Breast epithelium (tissue), 4 donors: ENCODE measurements around the gene PSMB5. TPM values are rescaled to one million over a fixed set of nuclear protein-coding genes. Genes with fewer than 3 reads are reported as not detected.
"Not testable (repeated sequence)": the region's sequence is repeated elsewhere in the genome, so short reads cannot be mapped to it uniquely, and the experiment has no call there.

Source experiments
- DNase-seq, 2 donors: peaks; one replicate each; pipeline ENCODE4 v3.0.0-alpha.2; 2019; ENCODE audit warnings: low spot score in 2 of 2
- H3K27ac ChIP-seq, 2 donors: fragments of 200-600 bp; sonication (generic) in 1 of 2; one replicate each; pipeline ENCODE4 v1.5.1; 2016 to 2019; ENCODE audit warnings: mild to moderate bottlenecking in 1 of 2
- H3K27me3 ChIP-seq, 2 donors: fragments of 200-600 bp; sonication (generic) in 1 of 2; one replicate each; pipeline versions ENCODE4 v1.5.1 to v1.6.0; 2017 to 2019; ENCODE audit warnings: control low read depth in 1 of 2, mild to moderate bottlenecking in 1 of 2
- H3K36me3 ChIP-seq: fragments of 200-600 bp; one replicate; pipeline ENCODE4 v1.5.1; 2019
- H3K4me1 ChIP-seq, 2 donors: fragments of 200-600 bp; sonication (generic); one replicate each; pipeline ENCODE4 v1.5.1; 2016 to 2019; ENCODE audit warnings: control low read depth in 1 of 2
- H3K4me3 ChIP-seq, 3 donors: fragments of 200-600 bp; sonication (generic); 1 replicate in 2 of 3; 2 replicates in 1 of 3; pipeline ENCODE4 v1.5.1; 2016 to 2019; ENCODE audit warnings: mild to moderate bottlenecking in 3 of 3, moderate library complexity in 2 of 3
- H3K9me3 ChIP-seq, 2 donors: fragments of 200-600 bp; sonication (generic) in 1 of 2; one replicate each; pipeline ENCODE4 v1.5.1; 2016 to 2019; ENCODE audit warnings: control low read depth in 1 of 2
- CTCF ChIP-seq, 3 donors: fragments of 450-650 bp; IDR thresholded peaks; one replicate each; pipeline ENCODE4 v1.5.1; 2016 to 2017; ENCODE audit warnings: antibody characterized with exemption in 3 of 3, mild to moderate bottlenecking in 3 of 3, moderate library complexity in 3 of 3
- POLR2A ChIP-seq: fragments of 450-650 bp; IDR thresholded peaks from one replicate; pipeline ENCODE4 v1.6.1; 2016; ENCODE audit warnings: antibody characterized with exemption, mild to moderate bottlenecking, moderate library complexity
- POLR2AphosphoS5 ChIP-seq, 3 donors: sonication (generic); formaldehyde crosslinking; IDR thresholded peaks; one replicate each; pipeline ENCODE4 v1.6.1; 2017; ENCODE audit warnings: antibody characterized with exemption in 3 of 3
- intact Hi-C: fragments of 100-400 bp; cut with DNase I; formaldehyde crosslinking; loops from one replicate; pipeline ENCODE4 v1.15.1; 2023; ENCODE audit warnings: low total_unique reads
- total RNA-seq, 3 donors: library from RNA; depleted of rRNA; stranded (reverse); fragments of >200 nt; gene quantifications; one replicate each; pipeline ENCODE4 v1.1.0, GENCODE V29; 2016

Gene PSMB5
- total RNA-seq, 3 donors from 2014 or later = 120 to 144 (median 129) TPM

GRCh38 chr14:23006544-23007419, 27.9 kb downstream of the PSMB5 start:
- Histone ChIP-seq H3K4me3 (peak overlapping the region; percentile 58 to 83 (median 61)), H3K27ac (peak overlapping the region; percentile 81 to 94), H3K4me1 (peaks cover 0 to 5% of the 10 kb centered on the region in 2 donors), H3K9me3 (no peaks in the 10 kb centered on the region), H3K36me3 (no peaks in the 10 kb centered on the region), H3K27me3 (no peaks in the 10 kb centered on the region)
- intact Hi-C loops = no loop called here
- TF ChIP-seq POLR2A (peak; percentile 70), POLR2AphosphoS5 (IDR thresholded peaks at IDR 0.05) (peak; percentile 75 to 94 (median 92)), CTCF (IDR thresholded peaks at IDR 0.05) (no peak)
- DNase-seq = peak; percentile 95 to 97

GRCh38 chr14:23006188-23006534, 28.5 kb downstream of the PSMB5 start:
- intact Hi-C loops = no loop called here
- no peak for TF ChIP-seq POLR2AphosphoS5 (IDR thresholded peaks at IDR 0.05)
- TF ChIP-seq POLR2A = no peak
- TF ChIP-seq CTCF (IDR thresholded peaks at IDR 0.05) = no peak
- H3K27me3 ChIP-seq = no peaks in the 10 kb centered on the region
- no peaks in the 10 kb centered on the region for H3K36me3 ChIP-seq
- peaks cover 0 to 5% of the 10 kb centered on the region in 2 donors for H3K4me1 ChIP-seq
- peak overlapping the region; percentile 58 to 83 (median 61) for H3K4me3 ChIP-seq
- H3K27ac ChIP-seq = peak overlapping the region; percentile 81 to 94
- DNase-seq = no peak
- no peaks in the 10 kb centered on the region for H3K9me3 ChIP-seq

- Histone ChIP-seq H3K9me3 (no peaks in the 10 kb centered on the region), H3K27ac (peak overlapping the region in 1 of 2 donors; percentile 81), H3K4me1 (peaks cover 0 to 5% of the 10 kb centered on the region in 2 donors), H3K4me3 (peak overlapping the region in 1 of 3 donors; percentile 61), H3K27me3 (no peaks in the 10 kb centered on the region), H3K36me3 (no peaks in the 10 kb centered on the region)
- TF ChIP-seq POLR2AphosphoS5 (IDR thresholded peaks at IDR 0.05) = no peak
- no peak for TF ChIP-seq CTCF (IDR thresholded peaks at IDR 0.05)
- no peak for TF ChIP-seq POLR2A
- DNase-seq = no peak
- intact Hi-C loops = no loop called here
These were observed 29.1 kb downstream of the PSMB5 start for GRCh38 chr14:23005451-23006187.

DNA sequence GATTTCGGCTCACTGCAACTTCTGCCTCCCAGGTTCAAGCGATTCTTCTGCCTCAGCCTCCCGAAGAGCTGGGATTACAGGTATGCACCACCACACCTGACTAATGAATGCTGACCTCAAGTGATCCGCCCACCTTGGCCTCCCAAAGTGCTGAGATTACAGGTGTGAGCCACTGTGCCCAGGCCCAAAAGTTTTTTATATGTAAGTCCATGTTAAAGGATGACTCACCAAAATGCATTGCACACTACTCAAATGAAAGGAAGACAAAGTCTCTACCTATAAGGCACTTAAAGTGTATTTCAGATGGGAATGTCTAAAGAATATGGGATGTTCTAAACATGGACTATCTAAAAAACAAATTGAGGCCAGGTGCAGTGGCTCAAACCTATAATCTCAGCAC, 30.4 kb downstream of the PSMB5 start:
- H3K36me3 ChIP-seq, H3K27ac ChIP-seq, H3K9me3 ChIP-seq, H3K4me1 ChIP-seq, H3K4me3 ChIP-seq, H3K27me3 ChIP-seq, DNase-seq, intact Hi-C loops: not testable (repeated sequence)

GRCh38 chr14:23002592-23002991, 32.1 kb downstream of the PSMB5 start:
- Histone ChIP-seq H3K9me3 (no peaks in the 10 kb centered on the region), H3K27ac (no peak overlapping the region), H3K27me3 (no peaks in the 10 kb centered on the region), H3K4me1 (peaks cover 0 to 4% of the 10 kb centered on the region in 2 donors), H3K4me3 (no peak overlapping the region), H3K36me3 (no peaks in the 10 kb centered on the region)
- no peak for TF ChIP-seq POLR2AphosphoS5 (IDR thresholded peaks at IDR 0.05)
- TF ChIP-seq POLR2A = no peak
- TF ChIP-seq CTCF (IDR thresholded peaks at IDR 0.05) = no peak
- DNase-seq = no peak
- intact Hi-C loops = no loop called here
